HG03097 (cell line): Measurements from ENCODE around the gene FTCD.

Source experiments
- ATAC-seq: cut with Tn5 transposase; IDR thresholded peaks from one replicate; pipeline ENCODE4 v1.9.1; 2021; ENCODE audit not compliant: unreplicated experiment, low FRiP score

Gene FTCD

GRCh38 chr21:46125846-46126301, 29.5 kb downstream of the FTCD start:
- ATAC-seq, result no peak

GRCh38 chr21:46124926-46125845, 30.2 kb downstream of the FTCD start:
- ATAC-seq, result no peak

- ATAC-seq, result no peak
These were observed 31.1 kb downstream of the FTCD start for GRCh38 chr21:46124083-46124925.

GRCh38 chr21:46122758-46123683, 32.4 kb downstream of the FTCD start:
- ATAC-seq, result no peak

- ATAC-seq, result no peak
These were observed 33.1 kb downstream of the FTCD start for GRCh38 chr21:46122237-46122671.

GRCh38 chr21:46121286-46122221, 33.8 kb downstream of the FTCD start:
- no peak for ATAC-seq

GRCh38 chr21:46120301-46121285, 34.8 kb downstream of the FTCD start:
- no peak for ATAC-seq

- no peak for ATAC-seq
These were observed 35.6 kb downstream of the FTCD start for GRCh38 chr21:46119637-46120271.

- no peak for ATAC-seq
These were observed 36.2 kb downstream of the FTCD start for GRCh38 chr21:46119144-46119636.

GRCh38 chr21:46118316-46119143, 36.8 kb downstream of the FTCD start:
- ATAC-seq, result no peak

- no peak for ATAC-seq
These were observed 37.6 kb downstream of the FTCD start for GRCh38 chr21:46117586-46118315.

GRCh38 chr21:46116776-46117585, 38.4 kb downstream of the FTCD start:
- no peak for ATAC-seq

GRCh38 chr21:46116189-46116775, 39.1 kb downstream of the FTCD start:
- ATAC-seq, result no peak

- no peak for ATAC-seq
These were observed 39.8 kb downstream of the FTCD start for GRCh38 chr21:46115441-46116188.
